GM12865 (cell line): ENCODE results near the gene COL23A1.
A peak's percentile ranks its signal among the peaks of the same experiment; 100 is the strongest.

Experiments
- DNase-seq: peaks from one replicate; pipeline ENCODE4 v3.0.0; 2010; ENCODE audit warnings: low read depth
- H3K4me3 ChIP-seq: 2 replicates; pipeline ENCODE4 v1.5.1; 2011; ENCODE audit warnings: mild to moderate bottlenecking, low read depth, low read length, control low read depth
- TF ChIP-seq, protein P1 (sequence below): IDR thresholded peaks from 2 replicates; pipeline ENCODE4 v1.5.1; 2011; ENCODE audit warnings: low read length, control low read depth, low read depth, inconsistent platforms; ENCODE audit not compliant: insufficient read depth; ENCODE audit errors: missing control alignments

Gene COL23A1

DNA sequence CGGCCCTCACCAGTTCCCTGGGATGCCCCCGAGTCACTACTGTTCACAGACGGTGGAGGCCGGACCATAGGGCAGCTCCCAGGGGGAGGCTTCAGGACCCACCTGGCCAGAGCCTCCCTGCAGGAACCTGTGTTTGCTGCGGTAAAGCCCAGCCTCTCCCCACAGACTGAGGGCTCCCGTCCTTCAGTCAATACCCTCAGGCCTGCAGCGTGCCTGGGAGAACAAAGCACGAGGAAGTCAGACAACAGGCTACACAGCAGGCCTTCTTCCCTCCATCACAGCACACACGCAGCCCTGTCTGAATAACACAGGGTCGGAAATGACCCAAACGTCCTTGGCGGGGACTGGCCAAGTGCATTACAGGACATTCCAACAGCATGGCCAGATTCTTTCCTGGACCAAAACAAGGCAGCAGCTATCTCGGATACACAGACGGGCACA lies 34.4 kb downstream of the COL23A1 start:
- no peak for DNase-seq
- TF ChIP-seq, protein P1, sequence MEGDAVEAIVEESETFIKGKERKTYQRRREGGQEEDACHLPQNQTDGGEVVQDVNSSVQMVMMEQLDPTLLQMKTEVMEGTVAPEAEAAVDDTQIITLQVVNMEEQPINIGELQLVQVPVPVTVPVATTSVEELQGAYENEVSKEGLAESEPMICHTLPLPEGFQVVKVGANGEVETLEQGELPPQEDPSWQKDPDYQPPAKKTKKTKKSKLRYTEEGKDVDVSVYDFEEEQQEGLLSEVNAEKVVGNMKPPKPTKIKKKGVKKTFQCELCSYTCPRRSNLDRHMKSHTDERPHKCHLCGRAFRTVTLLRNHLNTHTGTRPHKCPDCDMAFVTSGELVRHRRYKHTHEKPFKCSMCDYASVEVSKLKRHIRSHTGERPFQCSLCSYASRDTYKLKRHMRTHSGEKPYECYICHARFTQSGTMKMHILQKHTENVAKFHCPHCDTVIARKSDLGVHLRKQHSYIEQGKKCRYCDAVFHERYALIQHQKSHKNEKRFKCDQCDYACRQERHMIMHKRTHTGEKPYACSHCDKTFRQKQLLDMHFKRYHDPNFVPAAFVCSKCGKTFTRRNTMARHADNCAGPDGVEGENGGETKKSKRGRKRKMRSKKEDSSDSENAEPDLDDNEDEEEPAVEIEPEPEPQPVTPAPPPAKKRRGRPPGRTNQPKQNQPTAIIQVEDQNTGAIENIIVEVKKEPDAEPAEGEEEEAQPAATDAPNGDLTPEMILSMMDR = no peak
- no peak overlapping the region for H3K4me3 ChIP-seq

DNA sequence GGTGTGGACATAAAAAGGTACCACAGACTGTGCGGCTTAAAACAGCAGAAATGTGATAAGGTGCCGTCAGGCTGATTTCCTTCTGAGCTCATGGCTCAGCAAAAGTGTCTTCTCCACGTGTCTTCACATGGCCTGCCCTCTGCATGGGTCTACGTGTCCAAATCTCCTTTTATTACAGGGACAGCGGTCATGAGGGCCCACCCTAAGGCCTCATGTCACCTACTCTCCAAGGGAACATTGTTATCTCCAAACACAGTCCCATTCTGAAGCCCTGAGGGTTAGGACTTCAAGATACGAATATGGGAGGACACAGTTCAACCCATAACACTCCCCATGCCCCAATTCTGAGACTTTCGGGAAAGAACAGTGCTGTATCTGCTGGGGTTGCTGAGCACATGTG lies 35.2 kb downstream of the COL23A1 start:
- DNase-seq = no peak
- TF ChIP-seq, protein P1 = no peak
- no peak overlapping the region for H3K4me3 ChIP-seq

DNA sequence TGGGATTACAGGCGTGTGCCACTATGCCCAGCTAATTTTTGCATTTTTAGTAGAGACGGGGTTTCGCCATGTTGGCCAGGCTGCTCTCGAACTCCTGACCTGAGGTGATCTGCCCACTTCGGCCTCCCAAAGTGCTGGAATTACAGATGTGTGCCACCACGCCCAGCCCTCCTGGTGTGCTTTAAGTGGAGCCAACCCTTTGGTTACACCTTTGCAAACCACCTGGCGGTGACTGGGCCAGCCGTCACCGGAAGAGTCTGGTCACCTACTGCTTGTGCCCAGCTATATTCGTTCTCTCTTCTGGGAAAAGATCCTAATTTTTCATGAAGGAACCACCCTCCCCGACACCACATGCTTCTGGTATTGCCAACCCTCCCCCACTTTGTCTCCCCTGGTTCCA lies 35.9 kb downstream of the COL23A1 start:
- no peak overlapping the region for H3K4me3 ChIP-seq
- TF ChIP-seq, protein P1 = no peak
- no peak for DNase-seq

DNA sequence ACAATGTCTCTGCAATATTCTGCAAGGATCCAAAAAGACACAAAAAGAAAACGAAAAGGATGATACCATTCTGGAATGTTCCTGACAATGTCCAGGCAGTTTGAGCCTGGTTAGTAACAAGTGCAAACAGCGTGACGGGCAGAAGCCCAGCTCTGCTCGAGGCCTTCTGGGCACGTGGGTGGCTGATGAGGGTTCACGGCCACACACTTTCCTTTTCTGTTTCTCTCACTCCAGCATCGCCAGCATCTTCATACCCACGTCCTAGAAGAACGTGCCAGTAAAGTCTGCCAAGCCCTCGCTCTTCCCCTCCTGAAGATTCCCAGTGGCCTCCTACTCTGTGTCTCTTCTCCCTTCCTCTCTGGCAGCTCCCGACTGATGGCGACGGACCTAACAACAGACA lies 36.7 kb downstream of the COL23A1 start:
- TF ChIP-seq, protein P1 = no peak
- no peak overlapping the region for H3K4me3 ChIP-seq
- DNase-seq = no peak

DNA sequence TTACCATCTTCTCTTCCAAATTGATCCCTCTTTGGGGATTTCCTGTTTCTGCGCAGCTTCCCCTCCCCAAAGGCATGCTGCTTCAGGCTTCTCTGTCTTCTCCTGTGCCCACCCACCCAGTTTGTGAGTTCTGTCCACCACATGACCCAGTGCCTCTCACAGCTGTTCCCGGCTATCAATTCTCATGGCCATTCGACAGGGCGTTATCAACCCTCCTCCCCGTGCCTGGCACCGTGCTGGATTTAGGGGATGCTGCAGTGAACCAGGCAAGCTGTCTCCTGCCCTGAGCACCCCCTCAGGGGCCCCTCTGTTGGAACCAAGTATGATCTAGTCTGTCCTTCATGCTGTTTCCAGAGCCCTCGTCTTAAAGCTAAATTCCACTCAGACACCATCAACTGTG lies 38.7 kb downstream of the COL23A1 start:
- TF ChIP-seq, protein P1 = peak; percentile 0
- no peak overlapping the region for H3K4me3 ChIP-seq
- no peak for DNase-seq

DNA sequence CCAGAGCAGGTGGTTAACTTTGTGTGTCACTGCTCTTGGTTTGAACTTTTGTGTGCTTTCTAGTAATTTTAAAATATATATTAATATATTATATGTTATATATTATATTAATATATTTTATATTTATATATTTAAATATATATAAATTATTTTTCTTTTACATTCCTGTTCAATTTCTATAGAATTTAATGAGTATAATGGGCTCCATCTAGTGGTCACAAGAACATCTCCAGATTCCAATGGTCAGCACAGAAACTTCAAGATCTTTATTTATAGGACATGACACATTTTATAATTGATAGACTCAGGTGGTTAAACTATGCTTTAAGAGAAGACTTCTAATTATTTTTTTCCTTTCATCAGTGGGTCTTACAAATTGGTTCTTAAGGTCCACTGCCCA lies 39.1 kb downstream of the COL23A1 start:
- TF ChIP-seq, protein P1 = peak; percentile 19
- H3K4me3 ChIP-seq = no peak overlapping the region
- DNase-seq = peak; percentile 12

DNA sequence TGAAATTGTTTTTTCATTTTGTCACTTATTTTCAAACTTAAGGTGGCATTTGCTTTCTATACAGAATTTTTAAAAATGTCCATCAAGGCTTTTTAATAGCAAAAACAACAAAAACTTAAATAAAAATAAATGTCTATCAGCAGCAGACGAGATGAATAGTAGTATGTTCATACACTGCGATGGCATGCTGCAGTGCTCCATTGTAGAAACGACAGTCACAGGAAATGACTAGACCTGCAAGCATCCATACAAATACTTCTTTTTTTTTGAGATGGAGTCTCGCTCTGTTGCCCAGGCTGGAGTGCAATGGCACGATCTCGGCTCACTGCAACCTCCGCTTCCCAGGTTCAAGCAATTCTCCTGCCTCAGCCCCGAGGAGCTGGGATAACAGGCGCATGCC lies 41.4 kb downstream of the COL23A1 start:
- TF ChIP-seq, protein P1 = no peak
- H3K4me3 ChIP-seq = no peak overlapping the region
- DNase-seq = no peak
